Activated CD4-positive, CD25-positive, alpha-beta regulatory T cell treated with anti-CD3 and anti-CD28 coated beads, Interleukin-2, amount 50 U/mL, for 72 hours (primary cell): Measurements from ENCODE around the gene JAG2.

Source experiments
- DNase-seq: peaks from one replicate; pipeline ENCODE4 v3.0.0; 2021

JAG2 gene

DNA sequence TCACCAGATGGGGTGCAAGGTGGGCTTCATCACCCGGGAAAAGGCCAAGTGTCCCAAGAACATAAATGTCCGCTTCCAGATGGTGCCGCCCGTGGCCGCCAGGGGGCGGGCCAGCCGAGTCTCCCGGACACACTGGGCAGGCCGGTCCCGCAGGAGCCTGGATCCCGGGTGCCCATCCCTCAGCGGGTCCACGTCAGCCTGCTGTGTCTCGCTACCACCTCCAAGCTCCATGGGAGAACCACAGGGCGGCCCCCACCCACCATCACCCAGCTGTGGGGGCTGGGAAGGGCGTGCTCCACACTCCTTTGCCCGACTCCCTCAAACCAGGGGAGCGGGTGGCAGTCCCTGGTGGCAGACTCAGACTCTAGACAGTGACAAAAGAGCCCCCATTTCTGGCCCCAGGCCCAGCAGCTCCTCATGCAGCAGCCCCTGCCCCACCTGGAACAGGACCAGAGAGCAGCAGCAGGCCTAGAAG is 34.5 kb upstream of the JAG2 start:
- DNase-seq, result peak; percentile 76

DNA sequence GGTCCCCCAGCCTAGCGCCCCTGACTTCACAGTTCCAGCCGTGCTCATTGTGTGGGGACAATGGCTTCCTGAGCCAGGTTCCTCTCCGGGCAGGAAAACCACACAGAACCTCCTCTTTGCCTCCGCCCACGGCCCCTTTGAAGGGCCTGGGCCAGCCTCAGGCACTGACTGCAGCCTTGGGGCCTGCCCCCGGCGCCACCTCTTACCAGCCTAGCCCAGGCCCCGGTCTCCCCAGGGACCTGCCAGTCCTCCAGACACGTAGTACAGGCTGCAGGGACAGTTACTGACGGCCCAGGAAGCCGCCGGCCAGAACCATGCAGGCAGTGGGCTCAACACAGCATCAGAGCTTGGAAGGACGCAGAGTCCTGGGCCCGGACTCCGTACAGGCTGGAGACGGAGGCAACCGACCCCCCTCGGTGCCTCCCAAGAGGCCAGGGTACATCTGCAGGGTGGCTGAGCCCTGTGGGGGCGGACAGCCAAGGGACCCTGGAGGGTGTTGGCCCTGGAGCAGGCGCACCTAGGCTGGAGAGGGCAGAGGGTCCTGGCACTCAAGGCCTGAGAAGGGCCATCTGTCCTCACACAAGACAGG is 33.4 kb upstream of the JAG2 start:
- peak; percentile 47 for DNase-seq

GRCh38 chr14:105201156-105201924 is 32.8 kb upstream of the JAG2 start:
- no peak for DNase-seq

- DNase-seq, result no peak
These were observed 32.1 kb upstream of the JAG2 start for GRCh38 chr14:105200641-105201040.

GRCh38 chr14:105200074-105200473 is 31.5 kb upstream of the JAG2 start:
- DNase-seq, result no peak

- DNase-seq, result no peak
These were observed 30.5 kb upstream of the JAG2 start for GRCh38 chr14:105199093-105199492.

DNA sequence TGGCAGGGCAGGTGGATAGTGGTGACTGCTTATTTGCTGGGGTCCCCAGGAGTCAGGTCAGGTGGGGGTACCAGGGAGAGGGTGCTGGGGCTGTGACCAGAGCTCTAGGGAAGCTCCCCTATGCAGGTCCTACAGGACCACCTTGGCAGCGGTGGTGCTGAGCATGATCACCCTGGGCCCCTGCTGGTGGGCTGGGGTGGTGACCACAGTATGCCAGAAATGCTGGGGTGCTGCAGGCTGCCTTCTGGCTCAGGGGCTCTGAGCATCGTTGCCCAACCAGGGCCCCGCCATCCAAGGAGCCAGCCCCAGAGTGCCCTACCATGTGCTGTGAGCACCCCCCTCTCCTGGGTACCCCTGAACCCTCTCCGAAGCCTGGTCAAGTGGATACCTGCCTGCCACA is 30.0 kb upstream of the JAG2 start:
- DNase-seq, result no peak

- DNase-seq, result no peak
These were observed 28.6 kb upstream of the JAG2 start for GRCh38 chr14:105197211-105197641.

DNA sequence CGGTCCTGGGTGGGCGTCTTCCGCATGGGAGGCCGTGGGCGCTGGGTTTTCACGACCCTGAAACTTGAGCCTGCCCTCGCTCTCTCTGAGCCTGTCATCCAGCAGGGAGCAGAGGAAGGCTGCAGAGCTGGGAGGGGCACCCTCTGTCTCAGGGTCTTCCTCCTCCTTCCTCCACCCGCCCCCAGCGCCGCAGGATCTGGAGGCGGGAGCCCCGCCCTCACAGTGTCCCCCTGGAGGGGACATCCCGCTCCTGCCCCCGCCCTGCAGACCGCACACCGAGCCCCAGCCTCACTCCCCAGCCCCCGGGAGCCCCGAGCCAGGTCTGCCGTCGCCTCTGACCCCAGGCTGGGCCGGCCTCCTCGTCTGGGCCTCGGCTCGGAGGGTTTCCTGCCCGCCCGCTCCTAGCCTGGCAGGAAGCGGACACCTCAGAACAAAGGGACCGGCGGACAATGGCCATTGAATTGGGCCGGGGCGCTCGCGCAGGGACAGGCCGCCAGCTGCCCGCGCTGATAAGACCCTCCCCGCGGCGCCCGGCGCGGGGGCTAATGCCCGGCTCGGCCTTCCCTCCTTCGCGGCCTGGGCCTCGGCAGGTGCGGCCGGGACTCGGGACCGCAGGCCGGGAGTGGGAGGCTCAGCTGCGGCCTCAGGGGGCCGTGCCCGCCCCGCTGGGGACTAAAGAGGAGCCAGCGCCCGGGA is 27.8 kb upstream of the JAG2 start:
- no peak for DNase-seq

DNA sequence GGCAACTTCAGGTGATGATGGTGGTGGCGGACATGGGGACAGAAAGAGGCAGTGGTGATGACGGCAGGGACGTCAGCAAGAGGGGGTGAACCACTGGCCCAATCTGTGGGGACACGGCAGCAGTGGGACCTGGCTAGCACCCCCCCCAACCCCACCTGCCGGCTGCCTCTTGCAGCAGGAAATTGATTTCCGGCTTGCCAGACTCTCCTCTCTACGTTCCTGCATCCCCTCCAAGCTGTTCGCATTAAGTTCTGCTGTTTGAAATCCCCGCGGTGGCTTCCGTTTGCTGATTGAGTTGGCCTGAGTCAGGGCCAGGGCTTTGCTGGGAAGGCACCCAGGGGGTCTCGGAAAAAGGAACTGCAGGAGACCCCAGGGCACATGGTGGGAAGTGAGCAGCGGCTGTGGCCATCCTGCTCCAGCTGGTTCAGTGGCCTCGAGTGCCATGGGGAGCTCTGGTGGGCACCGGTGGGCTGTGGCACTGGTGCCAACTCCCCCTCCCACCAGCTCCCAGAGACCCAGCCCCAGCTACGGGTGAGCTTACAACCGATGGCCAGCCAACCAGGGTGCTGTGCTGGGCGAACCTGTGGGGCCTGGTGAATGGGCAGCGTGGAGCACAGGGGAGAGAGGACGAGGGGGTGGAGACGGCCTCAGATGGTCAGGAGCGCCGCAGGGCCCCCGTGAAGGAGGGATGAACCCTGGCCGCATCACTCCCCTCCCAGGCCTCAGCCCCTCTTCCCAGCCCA is 27.1 kb upstream of the JAG2 start:
- DNase-seq, result no peak

- no peak for DNase-seq
These were observed 26.5 kb upstream of the JAG2 start for GRCh38 chr14:105195051-105195450.

- no peak for DNase-seq
These were observed 25.6 kb upstream of the JAG2 start for GRCh38 chr14:105193916-105194782.

DNA sequence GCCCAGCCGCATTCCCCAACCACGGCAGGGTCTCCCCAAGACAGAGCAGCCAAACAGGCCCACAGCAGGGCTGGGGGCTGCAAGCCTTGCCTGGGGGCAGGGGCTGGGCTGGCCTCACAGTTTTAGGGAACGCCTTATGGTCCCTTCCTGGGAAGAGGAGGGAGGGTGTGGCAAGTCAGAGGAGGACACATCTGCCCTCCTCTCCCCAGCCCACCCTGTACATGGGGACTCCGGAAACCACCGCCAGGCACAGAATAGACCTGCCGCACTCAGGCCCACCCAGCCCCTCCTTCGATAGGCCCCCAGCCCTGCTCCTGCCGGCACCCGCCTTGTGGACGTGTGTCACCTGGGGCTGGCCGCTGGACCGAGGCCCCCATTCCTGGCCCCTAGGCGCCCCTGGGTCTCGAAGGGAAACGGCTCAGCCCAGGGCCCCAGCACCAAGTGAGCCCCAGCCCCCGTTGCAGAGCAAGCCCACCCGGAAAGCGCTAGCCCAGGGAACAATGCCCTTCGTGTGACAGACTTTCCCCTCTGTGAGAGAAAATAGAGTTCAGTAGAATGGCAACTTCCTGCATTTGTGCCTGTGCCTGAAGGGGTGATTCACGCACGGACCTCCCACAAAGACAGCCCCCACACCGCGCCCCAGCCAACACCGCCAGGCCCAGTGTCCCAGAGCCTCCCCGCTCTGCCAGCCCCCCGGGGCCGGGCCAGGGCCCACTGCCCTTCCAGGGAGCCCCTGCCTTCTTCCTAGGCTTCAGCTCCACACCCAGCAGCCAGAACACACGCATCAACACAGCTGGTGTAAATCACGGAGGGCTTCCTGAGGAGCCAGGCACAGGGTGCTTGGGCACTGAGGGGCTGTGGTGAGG is 24.5 kb upstream of the JAG2 start:
- no peak for DNase-seq

DNA sequence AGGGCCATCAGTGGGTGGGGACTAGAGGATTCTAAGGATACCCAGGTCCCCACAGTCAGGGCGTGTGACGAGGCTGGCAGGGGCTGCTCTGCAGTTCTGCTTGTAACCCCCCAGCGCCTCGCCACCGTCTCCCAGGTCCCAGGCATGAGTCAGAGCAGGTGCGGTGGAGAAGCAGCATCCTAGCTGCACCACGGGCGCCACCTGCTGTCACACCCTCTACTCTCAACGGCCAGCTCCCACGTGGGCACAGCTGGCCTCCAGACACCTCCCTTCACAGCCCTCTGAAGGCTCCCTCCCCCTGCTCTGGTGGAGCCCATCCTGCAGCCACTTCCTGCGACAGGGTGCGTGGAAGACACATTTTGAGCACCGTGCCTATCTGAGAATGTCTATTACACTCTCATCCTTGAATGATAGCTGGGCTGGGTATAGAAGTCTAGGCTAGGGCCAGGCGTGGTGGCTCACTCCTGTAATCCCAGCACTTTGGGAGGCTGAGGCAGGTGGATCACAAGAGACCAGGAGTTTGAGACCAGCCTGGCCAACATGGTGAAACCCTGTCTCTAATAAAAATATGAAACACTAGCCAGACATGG is 19.5 kb upstream of the JAG2 start:
- DNase-seq, result no peak

GRCh38 chr14:105187116-105187515 is 18.5 kb upstream of the JAG2 start:
- no peak for DNase-seq

DNA sequence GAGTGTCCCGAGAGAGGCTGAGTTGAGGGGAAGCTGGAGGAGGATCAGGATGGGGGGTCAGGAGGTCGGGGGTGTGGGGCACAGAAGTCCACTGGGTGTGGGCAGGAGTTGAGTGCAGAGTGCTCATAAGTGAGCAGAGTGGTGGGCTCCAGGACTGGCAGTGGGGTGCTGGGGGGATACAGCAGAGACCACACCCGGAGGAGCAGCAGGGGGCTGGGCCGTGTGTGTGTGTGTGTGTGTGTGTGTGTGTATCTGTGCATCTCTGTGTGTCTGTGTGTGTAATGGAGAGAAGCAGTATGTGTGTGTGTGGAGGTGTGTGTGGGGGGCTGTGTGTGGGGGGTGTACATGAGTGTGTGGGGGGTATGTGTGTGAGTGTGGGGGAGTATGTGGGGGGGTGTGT is 17.4 kb upstream of the JAG2 start:
- no peak for DNase-seq

- DNase-seq, result no peak
These were observed 16.4 kb upstream of the JAG2 start for GRCh38 chr14:105185001-105185400.

GRCh38 chr14:105184461-105184860 is 15.9 kb upstream of the JAG2 start:
- no peak for DNase-seq

GRCh38 chr14:105182296-105183020 is 13.9 kb upstream of the JAG2 start:
- no peak for DNase-seq
